Urinary bladder (tissue), 4 donors: Measurements from ENCODE around the gene CMTM7. TPM values are rescaled to one million over a fixed set of nuclear protein-coding genes. Genes with fewer than 3 reads are reported as not detected.

Experiments
- DNase-seq: peaks from one replicate; pipeline ENCODE4 v3.0.0-alpha.2; 2015; ENCODE audit errors: extremely low spot score
- H3K27ac ChIP-seq: one replicate; pipeline ENCODE4 v1.5.1; 2013; ENCODE audit warnings: low read depth, mild to moderate bottlenecking, moderate library complexity
- H3K36me3 ChIP-seq: one replicate; pipeline ENCODE4 v1.6.1; 2013; ENCODE audit warnings: mild to moderate bottlenecking, moderate library complexity; ENCODE audit not compliant: insufficient read depth
- H3K4me1 ChIP-seq: one replicate; pipeline ENCODE4 v1.6.1; 2013; ENCODE audit warnings: mild to moderate bottlenecking, moderate library complexity; ENCODE audit not compliant: insufficient read depth
- H3K4me3 ChIP-seq: one replicate; pipeline ENCODE4 v1.5.1; 2013; ENCODE audit warnings: low read depth, low read length
- WGBS: extraction: QIAGEN DNeasy Blood & Tissue Kit; methylation state at CpG from one replicate; pipeline ENCODE4 v1.1.7; 2013; 5-methylcytosine and 5-hydroxymethylcytosine counted together
- polyA plus RNA-seq: library from polyadenylated mRNA; stranded (reverse); fragments of 200-250 nt; gene quantifications from one replicate; pipeline ENCODE4 v1.2.3, GENCODE V29; 2013
- total RNA-seq: library from RNA; depleted of rRNA; stranded (reverse); fragments of >200 nt; gene quantifications from one replicate; pipeline ENCODE4 v1.2.3, GENCODE V29; 2014
- donor health status: healthy with polysubstance abuse.
- donor health status: healthy.

The CMTM7 gene
- total and polyA plus RNA-seq, 2 donors = 8.7 to 18.2 TPM

DNA sequence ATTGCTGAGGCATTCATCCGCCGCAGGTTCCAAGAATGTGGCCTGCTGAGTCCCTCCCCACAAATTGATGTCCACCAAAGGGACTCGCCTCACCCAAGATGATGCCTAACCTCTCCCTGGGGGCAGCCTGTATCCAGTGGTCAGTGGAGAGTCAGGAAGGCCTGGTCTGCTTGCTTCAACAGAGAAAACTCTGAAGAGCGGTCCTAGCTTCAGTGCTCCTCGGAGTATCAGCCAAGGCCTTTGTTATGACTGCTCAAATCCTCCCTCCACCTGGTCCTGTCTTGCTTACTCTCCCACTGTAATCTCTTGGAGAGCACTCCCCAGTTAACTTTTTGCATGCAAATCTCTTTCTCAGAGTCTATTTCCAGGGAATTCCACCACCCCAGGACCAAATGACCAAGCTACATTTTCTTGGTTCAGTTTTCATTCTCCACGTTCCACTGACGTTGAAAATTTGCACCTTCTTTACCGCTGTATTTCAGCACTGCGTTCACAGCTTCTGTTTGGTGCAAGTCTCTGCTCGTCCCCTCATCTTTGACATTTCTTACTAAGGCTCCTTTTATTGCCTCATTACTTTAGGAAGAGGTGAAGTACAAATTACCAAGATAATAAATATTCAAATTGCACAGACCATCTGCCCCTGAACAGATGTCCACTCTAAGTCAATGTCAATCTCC, 22.3 kb downstream of the CMTM7 start:
- 84% methylated on average over 10 of the region's 10 CpGs for WGBS
- Histone ChIP-seq H3K4me3 (no peak overlapping the region), H3K27ac (no peak overlapping the region), H3K36me3 (no peaks in the 10 kb centered on the region), H3K4me1 (no peaks in the 10 kb centered on the region)
- DNase-seq = no peak

DNA sequence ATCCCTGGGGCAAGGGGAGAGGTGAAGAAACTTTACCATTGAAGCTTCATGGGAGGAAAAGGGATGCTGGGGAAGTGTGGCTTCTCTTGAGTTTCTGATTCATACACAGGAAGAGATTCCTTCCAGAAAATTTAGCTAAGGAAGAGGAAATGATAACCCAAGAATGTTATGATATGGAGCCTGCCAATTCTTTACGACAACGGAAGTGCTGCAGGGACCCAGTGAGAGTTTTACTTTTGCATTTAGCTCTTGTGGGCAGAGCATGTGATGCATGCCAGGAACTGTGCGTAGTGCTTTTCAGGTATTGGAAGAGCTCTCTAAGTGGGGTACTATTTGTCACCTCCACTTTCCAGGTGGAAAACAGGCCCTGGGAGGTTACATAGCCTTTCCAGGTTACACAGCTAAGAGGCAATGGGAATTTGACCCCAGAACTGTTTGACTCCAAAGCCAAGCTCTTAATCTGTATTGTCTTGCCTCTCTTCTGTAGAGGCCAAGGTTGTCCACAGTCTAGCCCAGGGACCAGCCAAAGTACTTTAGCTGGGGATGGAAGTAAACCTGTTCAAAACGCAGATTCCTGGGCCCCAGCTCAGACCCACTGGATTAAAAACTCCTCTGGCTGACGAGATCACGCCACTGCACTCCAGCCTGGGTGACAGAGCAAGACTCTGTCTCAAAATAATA, 23.0 kb downstream of the CMTM7 start:
- DNase-seq = no peak
- H3K36me3 ChIP-seq = no peaks in the 10 kb centered on the region
- no peak overlapping the region for H3K4me3 ChIP-seq
- 78% methylated on average over 6 of the region's 6 CpGs for WGBS
- H3K4me1 ChIP-seq = no peaks in the 10 kb centered on the region
- H3K27ac ChIP-seq = peak overlapping the region; percentile 77

DNA sequence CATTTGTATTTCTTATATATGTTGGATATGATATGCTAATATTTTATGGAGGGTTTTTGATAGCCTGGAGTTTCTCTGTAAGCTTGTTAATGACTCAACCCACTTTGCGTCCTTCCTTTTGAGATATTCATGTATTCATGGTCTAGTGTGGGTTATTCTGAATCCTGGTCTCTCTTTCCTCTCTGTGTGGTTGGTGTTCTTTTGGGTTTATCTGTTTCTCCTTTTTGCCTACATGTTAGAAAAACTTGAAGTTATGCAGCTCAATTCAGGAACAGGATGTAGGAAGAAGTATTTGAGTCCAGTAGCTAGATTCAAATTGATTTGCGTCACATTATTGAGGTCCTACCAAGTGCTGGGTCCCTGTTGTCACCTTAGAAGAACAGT, 28.1 kb downstream of the CMTM7 start:
- H3K27ac ChIP-seq = peak overlapping the region; percentile 70
- 86% methylated on average over 2 of the region's 2 CpGs for WGBS
- no peak for DNase-seq
- peaks cover 2% of the 10 kb centered on the region for H3K4me1 ChIP-seq
- H3K36me3 ChIP-seq = no peaks in the 10 kb centered on the region
- no peak overlapping the region for H3K4me3 ChIP-seq

DNA sequence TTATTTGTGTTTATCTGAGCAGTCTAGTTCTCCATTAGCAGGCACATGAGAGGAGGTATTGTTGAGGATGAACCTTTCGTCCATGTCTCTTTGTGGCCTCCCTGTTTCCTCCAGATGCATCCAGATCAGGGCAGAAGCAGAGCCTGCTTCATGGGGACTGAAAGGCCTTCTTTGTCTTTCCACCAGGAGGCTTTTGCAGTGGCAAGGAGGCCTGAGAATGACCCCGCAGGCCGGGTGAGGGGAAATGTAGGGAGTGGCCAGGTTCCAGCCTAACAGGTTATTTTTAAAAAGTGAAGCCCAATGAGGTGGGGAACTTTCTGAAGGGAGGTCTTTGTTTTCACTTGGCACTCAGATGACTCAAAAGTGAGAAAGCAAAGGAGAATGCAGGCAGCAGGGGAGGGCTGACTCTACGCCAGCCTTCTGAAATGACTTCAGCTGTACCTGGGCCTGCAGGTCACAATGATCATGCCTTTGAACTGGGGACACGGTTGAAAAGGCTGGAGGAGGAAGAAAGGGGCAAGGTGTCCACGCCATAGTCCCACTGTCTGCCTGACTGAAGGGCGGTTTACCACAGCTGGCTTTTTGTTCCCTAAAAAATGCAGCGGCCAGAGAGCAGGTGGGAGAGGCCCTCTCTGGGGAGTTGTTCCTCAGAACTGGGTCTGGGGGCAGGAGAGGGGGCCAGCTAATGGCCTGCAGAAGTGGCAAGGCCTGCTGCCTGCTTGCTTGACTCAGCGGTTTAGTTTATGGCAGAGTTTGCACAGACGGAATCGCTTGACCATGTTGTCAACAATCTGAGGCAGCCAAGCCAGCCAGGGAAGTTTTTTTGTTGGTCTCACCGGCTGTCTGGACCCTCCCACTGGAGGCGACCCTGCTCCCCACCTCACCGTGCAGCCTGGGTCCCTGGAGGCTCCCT, 28.7 kb downstream of the CMTM7 start:
- WGBS = 60% methylated on average over 14 of the region's 14 CpGs
- peak; percentile 76 for DNase-seq
- peaks cover 2% of the 10 kb centered on the region for H3K4me1 ChIP-seq
- H3K4me3 ChIP-seq = no peak overlapping the region
- H3K27ac ChIP-seq = peak overlapping the region; percentile 70
- no peaks in the 10 kb centered on the region for H3K36me3 ChIP-seq

DNA sequence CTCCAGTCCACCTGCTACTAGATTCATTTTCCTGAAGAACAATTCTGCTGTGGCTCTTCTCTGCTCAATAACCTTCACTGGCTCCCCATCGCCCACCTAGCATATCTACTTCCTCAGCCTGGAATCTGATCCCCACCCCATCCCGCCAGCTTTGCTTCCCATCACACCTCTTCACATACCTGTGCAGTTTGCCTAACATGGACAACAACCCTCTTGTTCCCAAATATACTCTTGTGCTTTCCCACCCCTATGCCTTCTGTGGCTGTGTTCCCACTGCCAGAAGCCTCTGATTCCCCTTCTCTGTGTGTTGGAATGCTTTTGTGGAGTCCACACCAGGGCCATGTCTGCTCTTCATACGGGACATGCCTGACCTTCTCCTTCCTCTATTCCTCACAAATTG, 29.5 kb downstream of the CMTM7 start:
- peak overlapping the region; percentile 70 for H3K27ac ChIP-seq
- H3K36me3 ChIP-seq = no peaks in the 10 kb centered on the region
- no peak for DNase-seq
- H3K4me1 ChIP-seq = peaks cover 2% of the 10 kb centered on the region
- 89% methylated on average over 3 of the region's 3 CpGs for WGBS
- H3K4me3 ChIP-seq = no peak overlapping the region

DNA sequence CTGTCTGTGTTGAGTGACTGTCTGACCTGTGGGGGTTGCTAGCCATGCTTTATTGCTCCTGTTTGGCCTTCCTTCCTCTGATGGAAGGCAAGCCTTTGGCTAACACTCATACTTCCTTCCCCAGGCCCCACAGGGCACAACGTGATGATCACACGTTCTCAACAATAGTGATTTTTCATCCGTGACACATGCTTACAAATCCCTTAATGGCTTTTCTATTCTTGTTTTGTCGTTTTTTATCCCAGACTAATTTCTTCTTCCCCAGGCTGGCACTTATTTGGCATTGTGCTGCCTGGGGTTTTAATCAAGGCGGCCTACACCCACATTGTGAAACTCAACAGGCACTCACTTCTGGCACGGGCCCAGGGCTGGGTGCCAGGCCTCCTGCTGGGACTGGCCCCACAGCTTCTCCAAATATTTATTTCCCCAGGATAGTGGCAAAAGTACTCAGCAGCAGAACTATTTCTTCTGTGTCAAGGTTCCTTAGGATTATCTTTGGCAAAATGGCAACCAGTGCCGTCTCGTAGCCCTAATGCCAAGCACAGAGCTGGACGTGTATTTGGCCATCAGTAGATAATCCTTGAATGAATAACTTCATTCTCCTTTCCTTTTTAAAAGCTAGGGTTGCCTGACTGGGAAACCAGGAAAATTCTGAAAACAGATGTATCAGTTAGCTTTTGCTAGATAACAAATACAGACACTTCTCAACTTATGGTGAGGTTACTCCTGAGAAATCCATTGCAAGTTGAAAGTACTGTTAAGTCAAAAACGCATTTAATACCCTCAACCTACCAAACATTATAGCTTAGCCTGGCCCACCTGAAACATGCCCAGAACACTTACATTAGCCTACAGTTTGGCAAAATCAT, 30.6 kb downstream of the CMTM7 start:
- H3K4me1 ChIP-seq = peaks cover 2% of the 10 kb centered on the region
- no peaks in the 10 kb centered on the region for H3K36me3 ChIP-seq
- 22% methylated on average over 10 of the region's 10 CpGs for WGBS
- no peak overlapping the region for H3K27ac ChIP-seq
- DNase-seq = no peak
- H3K4me3 ChIP-seq = no peak overlapping the region

DNA sequence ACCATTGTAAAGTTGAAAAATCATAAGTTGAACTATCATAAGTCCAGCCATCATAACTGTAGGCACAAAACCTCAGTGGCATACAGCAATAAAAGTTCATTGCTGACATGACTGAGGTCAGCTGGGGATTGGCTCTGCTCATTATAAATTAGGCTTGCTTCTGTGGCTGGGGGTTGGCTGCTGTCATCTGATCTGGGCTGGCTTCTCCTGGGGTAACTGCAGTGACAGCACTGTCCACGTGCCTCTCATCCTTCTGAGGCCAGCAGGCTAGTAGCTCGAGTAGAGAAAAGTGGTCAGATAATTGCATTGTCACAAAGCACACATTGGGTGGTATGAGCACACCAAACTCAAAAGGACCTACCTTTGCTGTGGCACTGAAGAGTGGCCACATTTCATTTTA, 31.3 kb downstream of the CMTM7 start:
- 83% methylated on average over 2 of the region's 2 CpGs for WGBS
- no peak overlapping the region for H3K27ac ChIP-seq

DNA sequence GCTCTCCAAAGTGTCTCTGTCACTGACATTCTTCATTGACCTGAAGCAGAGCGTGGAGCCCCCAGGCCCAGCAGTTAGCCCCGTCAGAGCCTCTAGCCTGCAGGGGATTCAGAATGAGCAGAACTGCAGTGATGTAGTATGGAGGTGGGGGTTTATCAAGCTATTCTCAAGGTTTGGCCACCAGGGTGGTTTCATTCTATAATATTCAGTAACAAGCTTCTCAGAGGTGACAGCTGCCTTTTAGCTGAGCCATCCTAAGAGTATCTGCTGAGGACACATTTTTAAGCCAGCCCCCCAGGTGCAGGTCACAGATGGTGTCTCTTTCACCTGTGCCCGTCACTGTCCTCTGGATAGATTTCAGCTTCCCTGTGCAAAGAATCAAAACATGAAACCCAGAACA, 31.9 kb downstream of the CMTM7 start:
- H3K36me3 ChIP-seq = no peaks in the 10 kb centered on the region
- WGBS = 96% methylated on average over 3 of the region's 3 CpGs
- H3K4me3 ChIP-seq = no peak overlapping the region
- H3K27ac ChIP-seq = no peak overlapping the region
- no peak for DNase-seq
- peaks cover 2% of the 10 kb centered on the region for H3K4me1 ChIP-seq

More for the DNA sequence above, 31.3 kb downstream of the CMTM7 start:
- Histone ChIP-seq H3K4me1 (peaks cover 2% of the 10 kb centered on the region), H3K4me3 (no peak overlapping the region), H3K36me3 (no peaks in the 10 kb centered on the region)
- DNase-seq = no peak

DNA sequence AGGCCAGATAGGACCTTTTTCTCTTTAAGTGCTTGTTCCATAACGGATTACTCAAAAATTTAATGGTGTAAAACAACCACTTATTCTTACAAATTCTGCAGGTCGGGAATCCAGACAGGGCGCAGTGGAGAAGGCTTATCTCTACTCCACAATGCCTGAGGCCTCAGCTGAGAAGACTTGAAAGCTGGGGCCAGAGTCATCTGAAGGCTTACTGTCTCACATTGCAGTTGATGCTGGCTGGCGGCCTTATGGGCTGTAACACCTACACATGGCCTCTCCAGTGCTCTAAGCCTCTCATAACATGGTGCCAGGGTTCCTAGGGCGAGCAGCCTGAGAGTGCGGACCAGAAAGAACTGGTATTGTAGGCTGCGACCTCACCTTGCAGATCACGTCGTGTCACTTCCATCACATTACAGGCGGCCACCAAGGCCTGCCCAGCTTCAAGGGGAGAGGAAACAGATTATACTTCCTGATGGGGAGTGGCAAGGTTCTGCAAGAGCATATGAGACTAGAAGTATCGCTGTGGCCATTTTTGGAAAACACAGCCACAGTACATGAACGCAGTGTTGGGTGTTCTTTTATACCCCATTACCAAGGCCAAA, 32.4 kb downstream of the CMTM7 start:
- peaks cover 2% of the 10 kb centered on the region for H3K4me1 ChIP-seq
- WGBS = 87% methylated on average over 12 of the region's 12 CpGs
- no peaks in the 10 kb centered on the region for H3K36me3 ChIP-seq
- DNase-seq = no peak
- no peak overlapping the region for H3K4me3 ChIP-seq
- H3K27ac ChIP-seq = peak overlapping the region; percentile 26

DNA sequence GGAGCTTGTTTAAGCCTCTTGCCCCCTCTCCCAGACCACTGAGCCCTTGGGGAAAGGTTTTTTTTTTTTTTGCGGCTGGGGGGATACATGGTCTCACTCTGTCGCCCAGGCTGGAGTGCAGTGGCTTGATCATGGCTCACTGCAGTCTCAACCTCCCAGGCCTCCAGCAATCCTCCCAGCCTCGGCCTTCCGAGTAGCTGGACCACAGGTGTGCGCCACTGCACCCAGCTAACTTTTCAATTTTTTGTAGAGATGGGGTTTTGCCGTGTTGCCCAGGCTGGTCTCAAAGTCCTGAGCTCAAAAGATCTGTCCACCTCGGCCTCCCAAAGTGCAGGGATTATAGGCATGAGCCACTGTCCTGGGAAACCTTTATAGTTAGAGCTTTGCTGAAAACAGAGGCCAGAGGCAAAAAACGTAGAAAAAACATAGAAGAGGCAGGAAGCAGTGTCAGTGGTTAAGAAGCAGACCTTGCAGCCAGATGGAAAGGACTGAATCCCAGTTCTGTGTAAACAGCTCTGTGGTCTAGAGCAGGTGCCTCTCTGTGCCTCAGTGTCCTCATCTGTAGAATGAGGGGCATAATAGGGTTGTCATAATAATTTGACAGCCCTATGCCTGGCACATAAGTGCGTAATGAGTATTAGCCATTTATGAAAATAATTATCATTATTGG, 33.1 kb downstream of the CMTM7 start:
- DNase-seq = no peak
- H3K36me3 ChIP-seq = no peaks in the 10 kb centered on the region

DNA sequence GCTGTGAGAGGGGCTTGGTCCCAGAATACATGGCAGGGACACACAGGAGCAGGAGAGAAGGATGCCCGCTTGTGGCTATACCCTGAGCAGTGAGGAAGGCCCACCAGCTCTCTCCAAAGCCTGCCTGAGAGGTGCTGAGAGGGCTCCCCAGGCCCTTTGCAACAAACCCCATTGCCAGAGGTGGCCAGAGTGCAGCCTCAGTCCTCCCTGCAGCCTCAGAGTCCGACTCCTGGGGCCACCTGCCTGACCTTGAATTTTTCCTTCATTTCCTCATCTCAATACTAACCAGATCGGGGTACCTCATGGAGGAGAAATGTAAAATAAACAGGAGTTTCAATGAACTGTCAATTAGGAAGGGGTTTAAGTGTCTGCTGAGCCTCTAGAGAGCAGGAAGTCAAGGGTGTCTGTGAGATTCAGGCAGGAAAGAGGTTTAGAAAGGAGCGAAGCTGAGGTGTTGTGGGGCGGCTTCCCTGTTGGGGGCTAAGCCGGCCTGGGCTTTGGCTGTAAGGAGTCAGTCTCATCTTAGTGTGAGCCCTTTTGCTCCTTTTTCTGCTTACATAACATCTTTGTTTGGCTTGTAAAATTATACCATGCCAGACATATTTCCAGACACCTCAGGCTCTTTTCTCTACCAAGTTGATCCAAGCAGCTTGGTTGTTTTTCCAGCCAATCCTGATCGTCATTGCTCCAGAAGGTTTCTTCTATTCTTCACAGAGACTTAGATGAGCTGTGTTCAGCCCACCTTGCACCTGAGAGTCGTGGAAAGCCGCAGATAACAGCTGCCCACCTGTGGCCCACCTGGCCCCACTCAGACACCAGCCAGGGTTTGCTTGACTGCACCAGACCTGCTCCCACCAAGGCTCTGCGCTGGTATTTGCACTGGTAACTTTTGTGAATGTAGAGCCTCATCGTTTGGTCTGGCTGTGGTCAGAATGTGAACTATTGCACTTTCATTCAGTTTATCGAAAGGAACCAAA, 36.7 kb downstream of the CMTM7 start:
- no peak overlapping the region for H3K4me3 ChIP-seq
- no peaks in the 10 kb centered on the region for H3K4me1 ChIP-seq
- no peak for DNase-seq
- H3K36me3 ChIP-seq = no peaks in the 10 kb centered on the region
- no peak overlapping the region for H3K27ac ChIP-seq
- 77% methylated on average over 12 of the region's 12 CpGs for WGBS

More for the DNA sequence above, 33.1 kb downstream of the CMTM7 start:
- Histone ChIP-seq H3K27ac (no peak overlapping the region), H3K4me3 (no peak overlapping the region), H3K4me1 (peaks cover 2% of the 10 kb centered on the region)
- 86% methylated on average over 9 of the region's 9 CpGs for WGBS
